H4 (cell line): ENCODE results near the gene MIPOL1. TPM values are rescaled to one million over a fixed set of nuclear protein-coding genes. Genes with fewer than 3 reads are reported as not detected.
"Not testable (repeated sequence)": the region's sequence is repeated elsewhere in the genome, so short reads cannot be mapped to it uniquely, and the experiment has no call there.

Experiments used
- DNase-seq: peaks from one replicate; pipeline ENCODE4 v3.0.0-alpha.2; 2015; ENCODE audit warnings: low spot score
- total RNA-seq: library from RNA; depleted of rRNA; stranded (reverse); fragments of >200 nt; shearing (Covaris generic); gene quantifications from 2 replicates; pipeline ENCODE4 v1.2.3, GENCODE V29; 2014; rRNA removed

MIPOL1 gene
- 0.06 TPM in 1 of 2 replicates, not detected in the other for total RNA-seq

GRCh38 chr14:37197421-37198272, at the start of gene MIPOL1:
Gene MIPOL1 (plus strand): TSS chr14:37197937. CDS start chr14:37247889, 49,952 bp downstream.
- DNase-seq = no peak

- DNase-seq = peak; percentile 43
These were observed 47.3 kb upstream of the MIPOL1 start for GRCh38 chr14:37150414-37150813.

- DNase-seq = no peak
These were observed 44.7 kb upstream of the MIPOL1 start for GRCh38 chr14:37153005-37153404.

- DNase-seq = no peak
These were observed 44.3 kb upstream of the MIPOL1 start for GRCh38 chr14:37153483-37153882.

- no peak for DNase-seq
These were observed 39.8 kb upstream of the MIPOL1 start for GRCh38 chr14:37157987-37158386.

- not testable (repeated sequence) for DNase-seq
These were observed 35.4 kb upstream of the MIPOL1 start for GRCh38 chr14:37162307-37162706.

- no peak for DNase-seq
These were observed 31.9 kb upstream of the MIPOL1 start for GRCh38 chr14:37165794-37166193.

GRCh38 chr14:37167151-37168047, 30.3 kb upstream of the MIPOL1 start:
- no peak for DNase-seq

GRCh38 chr14:37168721-37169120, 29.0 kb upstream of the MIPOL1 start:
- DNase-seq = no peak

GRCh38 chr14:37170237-37170636, 27.5 kb upstream of the MIPOL1 start:
- DNase-seq = no peak

- DNase-seq = no peak
These were observed 26.7 kb upstream of the MIPOL1 start for GRCh38 chr14:37170993-37171392.

- no peak for DNase-seq
These were observed 26.1 kb upstream of the MIPOL1 start for GRCh38 chr14:37171678-37172023.

GRCh38 chr14:37172024-37172869, 25.5 kb upstream of the MIPOL1 start, which contains the start of gene SLC25A21:
Gene SLC25A21 (minus strand): TSS chr14:37172606.
- DNase-seq = no peak

- no peak for DNase-seq
These were observed 24.7 kb upstream of the MIPOL1 start for GRCh38 chr14:37172936-37173614.

- DNase-seq = no peak
These were observed 17.7 kb upstream of the MIPOL1 start for GRCh38 chr14:37179896-37180502.

GRCh38 chr14:37180886-37181285, 16.9 kb upstream of the MIPOL1 start:
- DNase-seq = not testable (repeated sequence)

GRCh38 chr14:37181441-37181840, 16.3 kb upstream of the MIPOL1 start:
- DNase-seq = no peak

- DNase-seq = not testable (repeated sequence)
These were observed 13.2 kb upstream of the MIPOL1 start for GRCh38 chr14:37184520-37184919.

GRCh38 chr14:37185670-37186069, 12.1 kb upstream of the MIPOL1 start:
- no peak for DNase-seq

- DNase-seq = no peak
These were observed 10.9 kb upstream of the MIPOL1 start for GRCh38 chr14:37186865-37187264.

- no peak for DNase-seq
These were observed 10.4 kb upstream of the MIPOL1 start for GRCh38 chr14:37187294-37187693.
